Fibroblast of the aortic adventitia (primary cell): ENCODE measurements around the gene ABTB2. TPM values are rescaled to one million over a fixed set of nuclear protein-coding genes. Genes with fewer than 3 reads are reported as not detected.

ENCODE experiments used
- DNase-seq: peaks from one replicate; pipeline ENCODE4 v3.0.0-alpha.2; 2010; ENCODE audit warnings: low read depth
- H3K4me3 ChIP-seq: 2 replicates; pipeline ENCODE4 v1.5.1; 2011; ENCODE audit warnings: low read depth, mild to moderate bottlenecking, control low read depth, low read length, moderate library complexity
- CTCF ChIP-seq: IDR thresholded peaks from 2 replicates; pipeline ENCODE4 v1.5.1; 2011; ENCODE audit warnings: mild to moderate bottlenecking, low read length, control low read depth, inconsistent platforms; ENCODE audit not compliant: insufficient read depth
- total RNA-seq: library from RNA; depleted of rRNA; stranded (reverse); fragments of >200 nt; gene quantifications from 2 replicates; pipeline ENCODE4 v1.2.3, GENCODE V29; 2012; ENCODE audit warnings: low replicate concordance

ABTB2 gene
- total RNA-seq, 1 donor: 1.7 TPM

GRCh38 chr11:34318111-34319037, 39.4 kb downstream of the ABTB2 start:
- H3K4me3 ChIP-seq: no peak overlapping the region
- TF ChIP-seq CTCF: no peak
- DNase-seq: peak; percentile 61

GRCh38 chr11:34317666-34318065, 40.1 kb downstream of the ABTB2 start:
- no peak overlapping the region for H3K4me3 ChIP-seq
- no peak for DNase-seq
- no peak for TF ChIP-seq CTCF

- no peak for TF ChIP-seq CTCF
- no peak overlapping the region for H3K4me3 ChIP-seq
Measured at GRCh38 chr11:34317036-34317360, 40.8 kb downstream of the ABTB2 start.

GRCh38 chr11:34316347-34317035, 41.3 kb downstream of the ABTB2 start:
- no peak for DNase-seq
- H3K4me3 ChIP-seq: no peak overlapping the region
- no peak for TF ChIP-seq CTCF

More at GRCh38 chr11:34317036-34317360, 40.8 kb downstream of the ABTB2 start:
- no peak for DNase-seq

GRCh38 chr11:34315394-34315793, 42.4 kb downstream of the ABTB2 start:
- DNase-seq: no peak
- no peak for TF ChIP-seq CTCF
- H3K4me3 ChIP-seq: no peak overlapping the region

GRCh38 chr11:34314936-34315335, 42.9 kb downstream of the ABTB2 start:
- H3K4me3 ChIP-seq: no peak overlapping the region
- DNase-seq: no peak
- no peak for TF ChIP-seq CTCF
